Measurements from ENCODE around the gene ZNF33B. TPM values are rescaled to one million over a fixed set of nuclear protein-coding genes. Genes with fewer than 3 reads are reported as not detected.
A peak's percentile ranks its signal among the peaks of the same experiment; 100 is the strongest.

The ZNF33B gene
- total and polyA plus RNA-seq, 4 donors = 8.6 to 41.2 (median 18.7) TPM

DNA sequence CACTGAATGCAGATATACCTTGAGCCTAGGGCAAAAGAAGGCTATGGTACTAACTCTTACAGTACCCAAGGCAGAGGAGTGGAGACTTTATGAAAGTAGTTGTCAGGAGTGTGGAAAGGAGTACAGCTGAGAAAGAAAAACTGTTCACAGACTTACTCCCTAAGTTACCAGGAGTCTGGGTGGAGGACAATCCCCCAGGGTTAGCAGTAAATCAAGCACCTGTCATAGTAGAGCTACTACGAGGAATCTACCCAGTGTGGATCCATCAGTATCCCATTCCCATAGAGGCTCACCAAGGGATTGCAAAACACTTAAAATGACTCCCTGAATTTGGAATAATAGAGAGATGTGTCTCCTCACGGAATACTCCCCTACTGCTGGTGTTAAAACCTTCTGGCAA is 10.1 kb upstream of the ZNF33B start:
- Histone ChIP-seq H3K4me3 (no peak overlapping the region), H3K27ac (ENCODE audit: low read depth in 1 of 2, low read length in 1 of 2) (no peak overlapping the region), H3K4me1 (ENCODE audit: control insufficient read depth in 5 of 5, insufficient read depth in 5 of 5, low read length in 5 of 5) (no peaks in the 10 kb centered on the region), H3K36me3 (ENCODE audit: control insufficient read depth in 4 of 4, insufficient read depth in 4 of 4, low read length in 4 of 4) (no peaks in the 10 kb centered on the region), H3K27me3 (ENCODE audit: control insufficient read depth in 3 of 3, insufficient read depth in 3 of 3, low read length in 2 of 3) (peaks cover 0 to 2% (median 0%) of the 10 kb centered on the region in 3 donors), H3K9ac (ENCODE audit: insufficient read depth in 1 of 2, low read length in 2 of 2) (no peak overlapping the region), H3K9me3 (ENCODE audit: control insufficient read depth in 4 of 4, insufficient read depth in 3 of 4, low read length in 3 of 4) (no peaks in the 10 kb centered on the region)
- DNase-seq (no peak), ATAC-seq (ENCODE audit: insufficient read depth, low FRiP score) (no peak)
- 85 to 88% methylated on average over 2 of the region's 2 CpGs for WGBS, 2 donors
- no peak for TF ChIP-seq CTCF (IDR thresholded peaks at IDR 0.05; ENCODE audit: control extremely low read depth, extremely low read depth)

GRCh38 chr10:42646687-42647640 is 8.6 kb upstream of the ZNF33B start:
- H3K36me3 ChIP-seq (ENCODE audit: control insufficient read depth in 4 of 4, insufficient read depth in 4 of 4, low read length in 4 of 4) = no peaks in the 10 kb centered on the region
- no peak overlapping the region for H3K4me3 ChIP-seq
- no peak overlapping the region for H3K9ac ChIP-seq (ENCODE audit: insufficient read depth in 1 of 2, low read length in 2 of 2)
- H3K27ac ChIP-seq (ENCODE audit: low read depth in 1 of 2, low read length in 1 of 2) = no peak overlapping the region
- peaks cover 0 to 2% (median 0%) of the 10 kb centered on the region in 3 donors for H3K27me3 ChIP-seq (ENCODE audit: control insufficient read depth in 3 of 3, insufficient read depth in 3 of 3, low read length in 2 of 3)
- no peaks in the 10 kb centered on the region for H3K4me1 ChIP-seq (ENCODE audit: control insufficient read depth in 5 of 5, insufficient read depth in 5 of 5, low read length in 5 of 5)
- no peak for TF ChIP-seq CTCF (IDR thresholded peaks at IDR 0.05; ENCODE audit: control extremely low read depth, extremely low read depth)
- peak; percentile 25 to 58 (median 42) for DNase-seq
- WGBS, 2 donors = 78 to 89% methylated on average over 11 of the region's 11 CpGs
- H3K9me3 ChIP-seq (ENCODE audit: control insufficient read depth in 4 of 4, insufficient read depth in 3 of 4, low read length in 3 of 4) = no peaks in the 10 kb centered on the region
- no peak for ATAC-seq (ENCODE audit: insufficient read depth, low FRiP score)

DNA sequence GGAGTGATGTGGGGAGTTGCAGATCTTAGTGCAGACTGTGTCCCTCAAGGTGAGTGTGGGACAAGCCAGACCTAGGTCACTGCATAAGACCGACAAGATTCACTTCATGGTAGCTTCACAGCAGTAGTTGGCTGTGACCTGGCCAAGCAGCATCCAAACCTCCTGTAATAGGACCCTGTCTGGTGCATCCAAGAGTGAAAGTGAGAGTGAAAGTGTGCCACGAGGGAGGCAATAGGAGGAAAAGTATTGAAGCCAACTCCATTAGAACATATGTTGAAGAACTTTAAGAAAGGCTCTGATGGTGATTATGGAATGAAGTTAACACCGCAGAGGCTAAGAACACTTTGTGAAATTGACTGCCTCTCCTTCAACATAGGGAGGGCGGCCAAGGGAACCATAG is 7.8 kb upstream of the ZNF33B start:
- Histone ChIP-seq H3K27me3 (ENCODE audit: control insufficient read depth in 3 of 3, insufficient read depth in 3 of 3, low read length in 2 of 3) (peaks cover 0 to 2% (median 0%) of the 10 kb centered on the region in 3 donors), H3K9me3 (ENCODE audit: control insufficient read depth in 4 of 4, insufficient read depth in 3 of 4, low read length in 3 of 4) (no peaks in the 10 kb centered on the region), H3K4me3 (no peak overlapping the region), H3K27ac (ENCODE audit: low read depth in 1 of 2, low read length in 1 of 2) (no peak overlapping the region), H3K36me3 (ENCODE audit: control insufficient read depth in 4 of 4, insufficient read depth in 4 of 4, low read length in 4 of 4) (no peaks in the 10 kb centered on the region), H3K9ac (ENCODE audit: insufficient read depth in 1 of 2, low read length in 2 of 2) (no peak overlapping the region), H3K4me1 (ENCODE audit: control insufficient read depth in 5 of 5, insufficient read depth in 5 of 5, low read length in 5 of 5) (peaks cover 0 to 3% (median 0%) of the 10 kb centered on the region in 5 donors)
- no peak for DNase-seq
- TF ChIP-seq CTCF (IDR thresholded peaks at IDR 0.05; ENCODE audit: control extremely low read depth, extremely low read depth) = no peak
- 83 to 87% methylated on average over 4 of the region's 4 CpGs for WGBS, 2 donors
- ATAC-seq (ENCODE audit: insufficient read depth, low FRiP score) = no peak

Data from lung (tissue), 12 donors.